M059J (cell line): ENCODE measurements around the gene NAA10. TPM values are rescaled to one million over a fixed set of nuclear protein-coding genes. Genes with fewer than 3 reads are reported as not detected.

Experiments used
- DNase-seq: peaks from one replicate; pipeline ENCODE4 v3.0.0-alpha.2; 2012; ENCODE audit warnings: low read depth
- total RNA-seq: library from RNA; depleted of rRNA; stranded (reverse); fragments of >200 nt; shearing (Covaris generic); gene quantifications from 2 replicates; pipeline ENCODE4 v1.2.3, GENCODE V29; 2014

Gene NAA10
- total RNA-seq, 1 experiment from 2014 or later: 285 TPM

GRCh38 chrX:153966841-153967535 lies 32.2 kb upstream of the NAA10 start:
- no peak for DNase-seq

GRCh38 chrX:153966283-153966688 lies 31.4 kb upstream of the NAA10 start:
- DNase-seq: no peak

GRCh38 chrX:153965406-153965805 lies 30.6 kb upstream of the NAA10 start:
- DNase-seq: no peak

- no peak for DNase-seq
Observed at GRCh38 chrX:153964105-153964504, 29.3 kb upstream of the NAA10 start.

- DNase-seq: no peak
Observed at GRCh38 chrX:153963546-153963945, 28.7 kb upstream of the NAA10 start.

GRCh38 chrX:153961292-153961691 lies 26.5 kb upstream of the NAA10 start:
- no peak for DNase-seq

- DNase-seq: no peak
Observed at GRCh38 chrX:153960786-153961185, 25.9 kb upstream of the NAA10 start.

- DNase-seq: no peak
Observed at GRCh38 chrX:153960077-153960476, 25.2 kb upstream of the NAA10 start.

GRCh38 chrX:153959649-153960048 lies 24.8 kb upstream of the NAA10 start:
- no peak for DNase-seq

- no peak for DNase-seq
Observed at GRCh38 chrX:153958605-153959004, 23.8 kb upstream of the NAA10 start.

- DNase-seq: no peak
Observed at GRCh38 chrX:153957224-153957623, 22.4 kb upstream of the NAA10 start.

- DNase-seq: no peak
Observed at GRCh38 chrX:153956044-153956907, 21.4 kb upstream of the NAA10 start.

GRCh38 chrX:153955228-153955732 lies 20.4 kb upstream of the NAA10 start:
- DNase-seq: no peak

GRCh38 chrX:153954558-153955227 lies 19.9 kb upstream of the NAA10 start:
- no peak for DNase-seq

- no peak for DNase-seq
Observed at GRCh38 chrX:153953892-153954557, 19.2 kb upstream of the NAA10 start.

GRCh38 chrX:153953342-153953830 lies 18.5 kb upstream of the NAA10 start:
- peak; percentile 55 for DNase-seq

- DNase-seq: no peak
Observed at GRCh38 chrX:153952373-153953026, 17.7 kb upstream of the NAA10 start.

- DNase-seq: no peak
Observed at GRCh38 chrX:153951683-153952372, 17.0 kb upstream of the NAA10 start.

- no peak for DNase-seq
Observed at GRCh38 chrX:153950127-153950526, 15.3 kb upstream of the NAA10 start.
